AG09309 (cell line): Measurements from ENCODE around the gene HFE.
A peak's percentile ranks its signal among the peaks of the same experiment; 100 is the strongest.
"Not testable (repeated sequence)": the region's sequence is repeated elsewhere in the genome, so short reads cannot be mapped to it uniquely, and the experiment has no call there.

Source experiments
- DNase-seq: peaks from one replicate; pipeline ENCODE4 v3.0.0-alpha.2; 2010; ENCODE audit warnings: low read depth
- H3K4me3 ChIP-seq: 2 replicates; pipeline ENCODE4 v1.5.1; 2011; ENCODE audit warnings: mild to moderate bottlenecking, low read depth, low read length, moderate library complexity; ENCODE audit not compliant: control insufficient read depth
- CTCF ChIP-seq: IDR thresholded peaks from 2 replicates; pipeline ENCODE4 v1.5.1; 2011; ENCODE audit warnings: mild to moderate bottlenecking, low read depth, low read length, inconsistent platforms; ENCODE audit not compliant: insufficient read depth, control insufficient read depth; ENCODE audit errors: missing control alignments

HFE gene

DNA sequence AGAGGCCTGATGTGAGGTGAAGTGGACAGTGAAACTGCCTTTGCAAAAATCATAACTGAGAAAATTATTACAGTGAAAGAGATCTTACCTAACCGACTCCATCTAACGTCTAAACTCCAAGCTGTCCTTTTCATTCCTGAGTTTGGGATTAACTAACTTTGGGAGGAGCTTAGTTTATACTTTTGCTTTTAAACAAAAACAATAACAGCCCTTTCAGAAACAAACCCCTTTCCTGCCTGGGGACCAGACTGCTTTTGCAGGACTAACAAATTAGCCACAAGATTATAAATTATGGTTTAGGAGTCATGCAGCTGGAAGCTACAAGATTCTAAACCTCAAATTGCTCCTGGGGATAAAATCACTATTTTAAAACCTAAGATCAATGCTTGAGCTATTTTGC lies 38.6 kb upstream of the HFE start:
- no peak overlapping the region for H3K4me3 ChIP-seq
- no peak for DNase-seq
- no peak for TF ChIP-seq CTCF

DNA sequence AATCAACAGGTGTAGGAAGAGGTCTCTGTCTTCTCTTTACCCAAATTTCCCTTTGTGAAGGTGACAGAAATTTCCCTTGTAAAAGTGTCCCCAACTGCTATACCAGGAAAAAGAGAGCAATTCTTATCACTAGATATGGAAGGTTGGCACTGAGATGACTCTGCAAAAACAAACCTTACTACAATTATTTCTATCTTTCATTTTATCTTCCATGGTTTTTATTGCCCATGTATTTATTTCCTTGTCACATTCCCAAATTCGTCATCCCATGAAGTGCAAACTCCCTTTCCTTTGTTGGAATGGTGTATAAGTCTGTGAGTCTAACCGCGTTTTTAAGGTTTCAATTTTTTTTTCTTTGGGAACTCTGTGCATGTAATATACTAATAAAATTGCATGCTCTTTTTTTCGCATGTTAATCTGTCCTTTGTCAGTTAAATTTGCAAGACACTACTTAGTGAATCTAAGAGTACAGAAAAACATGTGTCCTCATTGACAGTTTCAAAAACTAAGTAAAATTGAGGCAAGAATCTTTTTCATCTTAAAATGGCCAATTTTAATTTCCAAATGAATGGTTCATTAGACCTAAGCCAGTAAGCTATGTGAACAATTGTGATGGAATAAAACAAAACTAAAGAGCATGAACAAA lies 35.4 kb upstream of the HFE start:
- DNase-seq: no peak
- H3K4me3 ChIP-seq: no peak overlapping the region
- no peak for TF ChIP-seq CTCF

DNA sequence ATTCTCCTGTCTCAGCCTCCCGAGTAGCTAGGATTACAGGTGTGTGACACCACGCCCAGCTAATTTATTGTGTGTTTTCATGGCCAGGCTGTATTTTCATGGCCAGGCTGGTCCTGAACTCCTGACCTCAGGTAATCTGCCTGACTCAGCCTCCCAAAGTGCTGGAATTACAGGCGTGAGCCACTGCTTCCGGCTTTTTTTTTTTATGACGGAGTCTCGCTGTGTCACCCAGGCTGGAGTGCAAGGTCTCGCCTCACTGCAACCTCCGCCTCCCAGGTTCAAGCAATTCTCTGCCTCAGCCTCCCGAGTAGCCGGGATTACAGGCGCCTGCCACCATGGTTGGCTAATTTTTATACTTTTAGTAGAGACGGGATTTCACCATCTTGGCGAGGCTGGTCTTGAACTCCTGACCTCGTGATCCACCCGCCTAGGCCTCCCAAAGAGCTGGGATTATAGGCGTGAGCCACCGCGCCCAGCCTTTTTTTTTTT lies 34.4 kb upstream of the HFE start:
- DNase-seq, H3K4me3 ChIP-seq: not testable (repeated sequence)

GRCh38 chr6:26053992-26054780 lies 33.0 kb upstream of the HFE start:
- peak overlapping the region; percentile 71 for H3K4me3 ChIP-seq
- no peak for DNase-seq
- TF ChIP-seq CTCF: no peak

DNA sequence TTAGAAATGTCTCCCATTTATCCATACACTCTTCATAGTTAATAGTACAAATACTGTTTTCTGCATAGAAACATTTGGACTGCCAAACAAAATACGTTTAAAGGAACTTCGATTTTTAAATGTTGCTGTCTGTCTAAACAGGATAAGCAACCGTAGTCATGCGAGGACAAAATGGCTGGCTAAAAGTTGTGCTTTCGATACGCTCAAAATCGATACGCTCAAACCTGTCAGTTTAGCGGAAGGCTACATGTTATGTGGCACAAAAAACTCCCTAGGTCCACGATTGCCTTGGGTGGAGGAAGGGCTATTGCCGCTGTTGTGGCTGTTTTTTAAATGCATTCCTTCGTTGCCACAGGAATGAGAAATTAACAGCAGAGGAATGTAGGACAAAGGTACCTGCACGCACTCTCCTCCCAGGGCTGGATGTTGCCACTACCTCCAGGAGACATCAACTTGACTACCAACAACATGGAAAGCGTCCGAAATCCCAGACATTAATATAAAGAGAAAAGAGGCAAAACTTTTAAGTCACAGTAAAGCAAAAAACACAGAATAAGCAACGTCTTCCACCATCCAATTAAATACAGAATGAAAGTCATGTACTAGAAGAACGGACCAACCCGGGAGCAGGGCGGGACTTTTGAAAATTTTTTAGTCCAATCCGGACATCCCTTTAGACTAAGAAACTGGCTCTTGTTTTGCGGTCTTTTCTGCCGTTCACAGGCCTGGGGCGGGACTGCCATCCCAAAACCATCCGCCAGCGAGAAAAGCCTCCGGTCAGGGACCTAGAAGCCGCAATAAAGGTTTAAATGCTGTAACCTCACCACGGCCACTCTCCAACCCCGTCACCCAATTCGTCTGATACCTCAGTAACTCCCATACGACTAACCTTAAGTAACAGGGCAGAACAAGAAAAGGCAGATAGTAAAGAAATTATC lies 32.2 kb upstream of the HFE start:
- peak overlapping the region; percentile 71 for H3K4me3 ChIP-seq
- peak; percentile 90 for DNase-seq
- no peak for TF ChIP-seq CTCF

DNA sequence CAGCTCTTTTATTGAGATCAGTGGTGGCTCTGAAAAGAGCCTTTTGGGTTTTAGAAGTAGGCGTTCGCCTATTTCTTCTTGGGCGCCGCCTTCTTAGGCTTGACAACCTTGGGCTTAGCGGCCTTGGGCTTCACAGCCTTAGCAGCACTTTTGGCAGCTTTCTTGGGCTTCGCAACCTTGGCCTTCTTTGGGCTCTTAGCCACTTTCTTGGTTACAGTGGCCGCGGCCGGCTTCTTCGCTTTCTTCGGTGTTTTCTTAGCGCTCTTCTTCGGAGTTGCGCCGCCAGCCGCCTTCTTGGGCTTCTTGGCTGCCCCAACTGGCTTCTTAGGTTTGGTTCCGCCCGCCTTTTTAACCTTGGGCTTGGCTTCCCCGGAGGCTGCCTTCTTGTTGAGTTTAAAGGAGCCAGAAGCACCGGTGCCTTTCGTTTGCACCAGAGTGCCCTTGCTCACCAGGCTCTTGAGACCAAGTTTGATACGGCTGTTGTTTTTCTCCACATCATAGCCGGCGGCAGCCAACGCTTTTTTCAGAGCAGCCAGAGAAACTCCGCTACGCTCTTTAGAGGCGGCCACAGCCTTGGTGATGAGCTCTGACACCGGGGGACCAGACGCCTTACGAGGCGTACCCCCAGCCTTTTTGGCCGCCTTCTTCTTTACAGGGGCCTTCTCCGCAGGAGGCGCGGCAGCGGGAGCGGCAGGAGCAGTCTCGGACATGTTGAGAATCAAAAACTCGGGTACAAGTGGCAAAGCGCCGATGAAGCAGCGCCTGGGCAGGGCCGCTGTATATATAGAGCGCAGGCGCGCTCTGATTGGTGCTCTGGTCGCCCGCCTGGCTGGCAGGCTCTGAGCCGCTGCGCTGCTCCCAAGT lies 31.3 kb upstream of the HFE start:
- H3K4me3 ChIP-seq: peak overlapping the region; percentile 71
- DNase-seq: peak; percentile 61
- TF ChIP-seq CTCF: no peak
